CD4-positive, CD25-positive, alpha-beta regulatory T cell (primary cell): Measurements from ENCODE around the gene ZNF586. TPM values are rescaled to one million over a fixed set of nuclear protein-coding genes. Genes with fewer than 3 reads are reported as not detected.
"Not testable (repeated sequence)": the region's sequence is repeated elsewhere in the genome, so short reads cannot be mapped to it uniquely, and the experiment has no call there.

ENCODE experiments used
- ATAC-seq, 2 donors: fragments of 150-1000 bp; cut with Tn5 transposase; one replicate each; pipeline ENCODE4 v1.10.0; 2021; ENCODE audit warnings: low read depth in 2 of 2, moderate number of reproducible peaks in 2 of 2, moderate library complexity in 1 of 2
- DNase-seq, 3 donors: peaks; one replicate each; pipeline versions ENCODE4 v3.0.0 to v3.0.0-alpha.2; 2012 to 2022; ENCODE audit warnings: mixed read lengths in 1 of 3
- H3K27ac ChIP-seq: one replicate; pipeline ENCODE4 v1.7.0; 2013; ENCODE audit warnings: mild to moderate bottlenecking, low read length; ENCODE audit not compliant: insufficient read depth, poor library complexity, severe bottlenecking
- H3K27me3 ChIP-seq: one replicate; pipeline ENCODE4 v1.7.0; 2013; ENCODE audit warnings: low read length; ENCODE audit not compliant: control insufficient read depth, insufficient read depth
- H3K36me3 ChIP-seq: one replicate; pipeline ENCODE4 v1.7.0; 2013; ENCODE audit warnings: mild to moderate bottlenecking, low read length, moderate library complexity; ENCODE audit not compliant: control insufficient read depth, insufficient read depth
- H3K4me1 ChIP-seq: 2 replicates; pipeline ENCODE4 v1.7.0; 2013; ENCODE audit warnings: mild to moderate bottlenecking, low read length; ENCODE audit not compliant: insufficient read depth, control insufficient read depth, poor library complexity, severe bottlenecking
- H3K4me3 ChIP-seq: one replicate; pipeline ENCODE4 v1.7.0; 2013; ENCODE audit warnings: low read depth, mild to moderate bottlenecking, low read length, moderate library complexity
- H3K9me3 ChIP-seq, 2 experiments: 1 replicate in 1 of 2; 2 replicates in 1 of 2; pipeline ENCODE4 v1.7.0; 2013; ENCODE audit warnings: low read length in 2 of 2, mild to moderate bottlenecking in 1 of 2, moderate library complexity in 1 of 2; ENCODE audit not compliant: control insufficient read depth in 2 of 2
- H3K27ac Mint-ChIP-seq, 3 donors: one replicate each; pipeline ENCODE4 v1.8.0; 2020 to 2022; ENCODE audit warnings: mild to moderate bottlenecking in 3 of 3, mixed read lengths in 3 of 3, moderate library complexity in 2 of 3
- H3K27me3 Mint-ChIP-seq: one replicate; pipeline ENCODE4 v1.8.0; 2022; ENCODE audit warnings: mild to moderate bottlenecking, mixed read lengths
- H3K36me3 Mint-ChIP-seq: one replicate; pipeline ENCODE4 v1.8.0; 2020; ENCODE audit warnings: mixed read lengths
- H3K4me1 Mint-ChIP-seq, 4 donors: one replicate each; pipeline ENCODE4 v1.8.0; 2020 to 2022; ENCODE audit warnings: mixed read lengths in 4 of 4, mild to moderate bottlenecking in 1 of 4
- H3K4me3 Mint-ChIP-seq, 4 donors: one replicate each; pipeline ENCODE4 v1.8.0; 2020 to 2022; ENCODE audit warnings: mild to moderate bottlenecking in 4 of 4, mixed read lengths in 4 of 4, moderate library complexity in 3 of 4
- H3K9me3 Mint-ChIP-seq, 7 donors: one replicate each; pipeline ENCODE4 v1.8.0; 2020 to 2022; ENCODE audit warnings: mixed read lengths in 7 of 7, mild to moderate bottlenecking in 3 of 7, moderate library complexity in 2 of 7
- polyA plus RNA-seq, 4 donors: library from polyadenylated mRNA; unstranded; fragments of 300-500 nt; fragmentation: Illumina TruSeq; gene quantifications; one replicate each; pipeline ENCODE4 v1.2.3, GENCODE V29; 2021
- total RNA-seq: library from RNA; stranded (reverse); gene quantifications from one replicate; pipeline ENCODE4 v1.2.3, GENCODE V29; 2022

The ZNF586 gene
- total RNA-seq (39.4 TPM), polyA plus RNA-seq (10 to 100 TPM; 18.7 to 32.2 (median 31.3) TPM)

DNA sequence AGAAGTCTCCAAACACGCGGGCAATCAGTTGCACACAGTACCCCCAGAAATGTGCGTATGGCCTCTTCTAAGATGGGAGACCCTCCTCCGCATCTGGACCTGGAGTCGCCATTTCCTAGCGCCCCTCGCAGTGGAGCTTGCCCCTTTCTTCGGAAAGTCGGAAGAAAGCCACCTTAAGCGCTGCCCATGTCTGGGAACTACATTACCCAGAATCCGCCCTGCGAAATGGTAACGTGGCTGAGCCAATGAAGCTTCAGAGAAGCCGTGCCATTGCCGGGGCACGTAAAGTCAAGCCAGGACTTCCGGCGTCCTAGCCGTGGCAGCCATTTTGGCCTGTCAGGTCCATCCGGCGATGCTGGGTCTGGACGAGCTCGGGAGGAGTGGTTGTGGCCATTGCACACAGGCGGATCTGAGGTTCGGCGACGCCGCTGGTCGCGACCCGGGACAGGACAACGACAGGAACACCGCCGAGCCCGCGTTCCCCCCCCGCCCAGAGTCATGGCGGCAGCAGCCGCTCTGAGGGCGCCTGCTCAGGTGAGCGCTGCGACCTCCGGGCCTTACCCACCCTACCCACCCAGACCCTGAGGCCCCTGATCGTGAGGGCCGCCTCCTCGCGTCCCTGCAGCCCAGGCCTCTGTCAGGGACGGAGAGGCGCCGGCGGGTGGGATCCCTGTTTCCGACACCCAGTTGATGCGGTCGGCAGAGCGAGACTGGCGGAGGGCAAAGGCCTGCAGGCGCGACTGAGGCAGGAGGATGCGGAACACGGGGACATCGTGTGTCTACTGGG lies at the start of gene ZNF586:
TSS of gene ZNF586 (plus strand) at position 332 of the 787 bp plus-strand sequence. CDS start at position 499, 167 bp downstream.
- peaks cover 4 to 47% (median 17%) of the 10 kb centered on the region in 7 donors for H3K9me3 Mint-ChIP-seq
- H3K36me3 ChIP-seq: peaks cover 26% of the 10 kb centered on the region
- peak within 1 kb of the TSS; percentile 85 to 97 (median 95) for H3K4me3 Mint-ChIP-seq
- H3K9me3 ChIP-seq: peaks cover 32 to 39% of the 10 kb centered on the region in 2 experiments
- H3K27ac ChIP-seq: peak within 1 kb of the TSS; percentile 82
- H3K4me1 Mint-ChIP-seq: peaks cover 5 to 32% (median 13%) of the 10 kb centered on the region in 4 donors
- H3K27me3 Mint-ChIP-seq: peaks cover 5% of the 10 kb centered on the region
- H3K27ac Mint-ChIP-seq: peak within 1 kb of the TSS; percentile 91 to 98 (median 93)
- H3K36me3 Mint-ChIP-seq: peaks cover 38% of the 10 kb centered on the region
- DNase-seq (peak; percentile 81 to 96 (median 86)), ATAC-seq (peak; percentile 100)
- H3K4me1 ChIP-seq: peaks cover 11% of the 10 kb centered on the region
- H3K27me3 ChIP-seq: no peaks in the 10 kb centered on the region
- H3K4me3 ChIP-seq: peak within 1 kb of the TSS; percentile 82

GRCh38 chr19:57719901-57720519 lies 49.5 kb upstream of the ZNF586 start:
- H3K4me3 Mint-ChIP-seq: no peak overlapping the region
- H3K27ac Mint-ChIP-seq: no peak overlapping the region

DNA sequence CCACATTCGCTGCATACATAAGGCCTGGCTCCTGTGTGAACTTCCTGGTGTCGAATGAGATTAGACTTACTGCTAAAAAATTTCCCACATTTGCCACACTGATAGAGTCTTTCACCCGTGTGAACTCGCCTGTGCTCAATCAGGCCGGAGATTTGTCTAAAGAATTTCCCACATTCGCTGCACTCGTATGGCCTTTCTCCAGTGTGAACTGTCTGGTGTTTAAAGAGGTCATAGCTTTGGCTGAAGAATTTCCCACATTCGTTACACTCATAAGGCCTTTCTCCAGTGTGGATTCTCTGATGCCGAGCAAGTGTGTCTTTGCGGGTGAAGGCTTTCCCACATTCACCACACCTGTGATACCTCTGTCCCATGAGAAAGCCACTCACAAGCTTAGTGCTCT lies 48.6 kb upstream of the ZNF586 start:
- no peaks in the 10 kb centered on the region for H3K27me3 Mint-ChIP-seq

More at GRCh38 chr19:57719901-57720519, 49.5 kb upstream of the ZNF586 start:
- H3K27ac ChIP-seq: no peak overlapping the region
- peaks cover 40% of the 10 kb centered on the region for H3K36me3 ChIP-seq
- ATAC-seq (no peak), DNase-seq (no peak)
- H3K4me1 Mint-ChIP-seq: peaks cover 0 to 14% (median 3%) of the 10 kb centered on the region in 4 donors
- peaks cover 68% of the 10 kb centered on the region for H3K36me3 Mint-ChIP-seq
- H3K4me1 ChIP-seq: no peaks in the 10 kb centered on the region
- no peak overlapping the region for H3K4me3 ChIP-seq
- no peaks in the 10 kb centered on the region for H3K27me3 Mint-ChIP-seq
- no peaks in the 10 kb centered on the region for H3K27me3 ChIP-seq
- H3K9me3 Mint-ChIP-seq: peaks cover 0 to 77% (median 42%) of the 10 kb centered on the region in 7 donors
- H3K9me3 ChIP-seq: peaks cover 67 to 91% of the 10 kb centered on the region in 2 experiments

GRCh38 chr19:57738320-57738719 lies 31.2 kb upstream of the ZNF586 start:
- not testable (repeated sequence) for ATAC-seq

More for the DNA sequence above, 48.6 kb upstream of the ZNF586 start:
- no peaks in the 10 kb centered on the region for H3K27me3 ChIP-seq
- peaks cover 40% of the 10 kb centered on the region for H3K36me3 ChIP-seq
- peaks cover 0 to 74% (median 38%) of the 10 kb centered on the region in 7 donors for H3K9me3 Mint-ChIP-seq
- no peak overlapping the region for H3K27ac ChIP-seq
- DNase-seq (no peak), ATAC-seq (no peak)
- H3K36me3 Mint-ChIP-seq: peaks cover 64% of the 10 kb centered on the region
- H3K4me1 ChIP-seq: no peaks in the 10 kb centered on the region
- H3K4me3 Mint-ChIP-seq: no peak overlapping the region
- H3K4me3 ChIP-seq: no peak overlapping the region
- peaks cover 0 to 16% (median 3%) of the 10 kb centered on the region in 4 donors for H3K4me1 Mint-ChIP-seq
- H3K27ac Mint-ChIP-seq: no peak overlapping the region
- peaks cover 64 to 93% of the 10 kb centered on the region in 2 experiments for H3K9me3 ChIP-seq

DNA sequence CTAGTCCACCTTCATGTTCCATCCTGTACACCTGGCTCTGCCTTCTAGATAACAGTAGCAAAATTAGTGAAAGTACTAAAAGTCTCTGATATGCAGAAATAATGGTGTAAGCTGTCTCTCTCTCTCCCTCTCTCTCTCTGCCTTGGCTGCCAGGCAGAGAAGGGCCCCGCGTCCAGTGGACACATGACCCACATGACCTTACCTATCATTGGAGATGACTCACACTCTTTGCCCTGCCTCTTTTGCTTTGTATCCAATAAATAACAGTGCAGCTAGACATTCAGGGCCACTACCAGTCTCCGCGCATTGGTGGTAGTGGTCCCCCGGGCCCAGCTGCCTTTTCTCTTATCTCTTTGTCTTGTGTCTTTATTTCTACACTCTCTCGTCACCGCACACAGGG lies 30.7 kb upstream of the ZNF586 start:
- H3K4me1 Mint-ChIP-seq, H3K27ac ChIP-seq, H3K9me3 ChIP-seq, ATAC-seq, H3K36me3 ChIP-seq, H3K4me1 ChIP-seq, H3K4me3 ChIP-seq, DNase-seq, H3K36me3 Mint-ChIP-seq, H3K4me3 Mint-ChIP-seq, H3K27me3 Mint-ChIP-seq, H3K27me3 ChIP-seq, H3K9me3 Mint-ChIP-seq: not testable (repeated sequence)
- peak overlapping the region in 1 of 3 donors; percentile 82 for H3K27ac Mint-ChIP-seq

More at GRCh38 chr19:57738320-57738719, 31.2 kb upstream of the ZNF586 start:
- H3K27me3 ChIP-seq, H3K27ac ChIP-seq, H3K27ac Mint-ChIP-seq, H3K4me1 Mint-ChIP-seq, H3K27me3 Mint-ChIP-seq, H3K4me3 ChIP-seq, H3K4me1 ChIP-seq, H3K36me3 ChIP-seq, H3K36me3 Mint-ChIP-seq, H3K9me3 ChIP-seq, H3K9me3 Mint-ChIP-seq, H3K4me3 Mint-ChIP-seq: not testable (repeated sequence)
- DNase-seq: peak in 1 of 3 donors; percentile 15

- H3K27me3 Mint-ChIP-seq: no peaks in the 10 kb centered on the region
- DNase-seq (peak; percentile 75 to 96 (median 87)), ATAC-seq (peak; percentile 98 to 99)
- peak within 1 kb of the TSS; percentile 91 to 96 (median 94) for H3K4me3 Mint-ChIP-seq
- H3K4me1 ChIP-seq: peaks cover 11% of the 10 kb centered on the region
- H3K4me3 ChIP-seq: peak within 1 kb of the TSS; percentile 93
- H3K27ac Mint-ChIP-seq: peak within 1 kb of the TSS; percentile 85 to 99 (median 89)
- peaks cover 16 to 37% (median 17%) of the 10 kb centered on the region in 4 donors for H3K4me1 Mint-ChIP-seq
- H3K36me3 Mint-ChIP-seq: peaks cover 48% of the 10 kb centered on the region
- no peaks in the 10 kb centered on the region for H3K27me3 ChIP-seq
- peaks cover 36% of the 10 kb centered on the region for H3K36me3 ChIP-seq
- peak within 1 kb of the TSS; percentile 79 for H3K27ac ChIP-seq
- H3K9me3 ChIP-seq: peaks cover 37 to 46% of the 10 kb centered on the region in 2 experiments
- peaks cover 1 to 44% (median 30%) of the 10 kb centered on the region in 7 donors for H3K9me3 Mint-ChIP-seq
Observed at GRCh38 chr19:57746580-57747471, 22.6 kb upstream of the ZNF586 start, which contains the start of gene ZNF776. ZNF776 (plus strand) TSS chr19:57746815; CDS start chr19:57747059, 244 bp downstream.

GRCh38 chr19:57747472-57747807 lies 22.0 kb upstream of the ZNF586 start:
- peak in 1 of 3 donors; percentile 27 for DNase-seq
- Mint-ChIP-seq H3K4me3 (peak overlapping the region; percentile 91 to 96 (median 94)), H3K27ac (peak overlapping the region in 2 of 3 donors; percentile 85 to 89), H3K27me3 (no peaks in the 10 kb centered on the region), H3K9me3 (peaks cover 3 to 50% (median 35%) of the 10 kb centered on the region in 7 donors), H3K4me1 (peaks cover 16 to 39% (median 19%) of the 10 kb centered on the region in 4 donors), H3K36me3 (peaks cover 53% of the 10 kb centered on the region)
- Histone ChIP-seq H3K4me1 (peaks cover 11% of the 10 kb centered on the region), H3K27ac (no peak overlapping the region), H3K27me3 (no peaks in the 10 kb centered on the region), H3K36me3 (peaks cover 42% of the 10 kb centered on the region), H3K9me3 (peaks cover 41 to 52% of the 10 kb centered on the region in 2 experiments), H3K4me3 (peak overlapping the region; percentile 93)
- no peak for ATAC-seq
